GM21717 (cell line): ENCODE results near the gene CARS2.
"Not testable (repeated sequence)": the region's sequence is repeated elsewhere in the genome, so short reads cannot be mapped to it uniquely, and the experiment has no call there.

Experiments used
- ATAC-seq: cut with Tn5 transposase; IDR thresholded peaks from one replicate; pipeline ENCODE4 v1.9.1; 2021; ENCODE audit warnings: mild to moderate bottlenecking, moderate library complexity; ENCODE audit not compliant: unreplicated experiment

The CARS2 gene

DNA sequence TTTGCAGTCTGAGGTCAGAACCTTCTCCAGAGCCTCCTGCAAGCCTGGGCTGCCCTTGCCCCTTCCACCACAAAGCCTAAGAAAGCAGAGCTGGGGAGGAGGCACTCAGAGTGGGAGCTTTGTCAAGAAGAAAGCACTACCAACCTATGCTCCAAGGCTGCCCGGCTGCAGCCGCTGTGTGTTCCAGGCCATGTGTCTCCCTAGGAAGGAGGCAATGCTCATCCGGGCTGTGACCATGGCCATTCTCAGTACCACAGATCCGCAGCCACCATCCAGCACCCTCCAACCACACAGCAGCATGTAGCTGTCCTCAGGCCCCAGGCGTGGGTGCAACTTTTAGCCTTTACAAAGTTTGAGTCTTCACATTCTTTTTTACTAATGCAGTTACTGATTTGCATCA lies 22.0 kb downstream of the CARS2 start:
- no peak for ATAC-seq

DNA sequence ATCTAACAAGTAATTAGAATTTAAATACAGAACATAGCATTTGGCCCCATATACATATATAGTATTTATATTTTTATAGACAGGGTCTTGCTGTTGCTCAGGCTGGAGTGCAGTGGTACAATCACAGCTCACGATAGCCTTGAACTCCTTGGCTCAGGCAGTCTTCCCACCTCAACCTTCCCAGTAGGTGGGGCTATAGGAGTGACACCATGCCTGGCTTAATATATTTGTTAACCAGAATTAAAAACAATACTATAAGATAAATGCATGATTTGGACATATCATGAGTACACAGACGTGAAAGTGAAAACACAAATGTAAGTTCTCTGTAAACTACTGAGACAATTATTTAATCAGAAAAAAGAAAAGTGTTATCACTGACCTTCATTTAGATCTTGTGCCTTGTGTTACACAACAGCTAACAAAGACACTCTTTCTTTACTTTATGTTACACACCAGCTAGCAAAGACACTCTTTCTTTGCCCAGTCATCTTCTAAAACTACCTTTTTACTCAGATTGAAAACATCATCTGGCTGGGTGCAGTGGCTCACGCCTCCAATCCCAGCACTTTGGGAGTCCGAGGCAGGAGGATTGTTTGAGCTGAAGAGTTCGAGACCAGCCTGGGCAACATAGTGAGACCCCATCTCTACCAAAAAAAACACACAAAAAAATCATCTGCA lies 22.6 kb downstream of the CARS2 start:
- no peak for ATAC-seq

GRCh38 chr13:110682746-110683145 lies 23.2 kb downstream of the CARS2 start:
- no peak for ATAC-seq

DNA sequence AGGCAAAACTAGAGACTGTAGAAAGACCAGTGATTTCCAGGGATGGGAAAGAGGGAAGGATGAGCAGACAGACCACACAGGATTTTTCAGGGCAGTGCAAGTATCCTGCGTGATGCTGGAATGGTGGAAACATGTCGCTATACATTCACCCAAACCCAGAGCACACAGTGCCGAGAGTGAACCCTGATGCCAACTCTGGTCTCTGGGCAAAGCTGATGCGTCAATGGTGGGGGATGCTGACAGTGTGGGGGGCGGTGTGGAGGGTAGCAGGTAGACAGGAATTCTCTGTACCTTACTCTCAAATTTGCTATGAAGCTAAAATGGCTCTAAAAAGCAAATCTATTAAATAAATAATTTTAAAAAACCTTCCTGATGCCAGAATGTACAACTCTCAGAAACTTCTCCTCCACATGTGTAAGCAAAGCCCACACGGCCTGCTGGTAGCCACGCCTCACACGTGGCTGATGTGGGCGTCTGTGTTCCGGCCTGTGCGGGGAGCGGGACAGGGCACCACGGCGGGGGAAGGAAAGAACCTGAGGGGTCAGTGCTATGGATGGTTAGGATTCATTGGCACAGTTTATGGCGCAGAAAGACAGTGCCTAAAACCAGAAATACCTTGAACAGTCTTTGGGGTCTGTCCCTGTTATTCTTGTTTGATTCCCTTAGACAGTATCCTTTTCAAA lies 23.9 kb downstream of the CARS2 start:
- ATAC-seq, result no peak

DNA sequence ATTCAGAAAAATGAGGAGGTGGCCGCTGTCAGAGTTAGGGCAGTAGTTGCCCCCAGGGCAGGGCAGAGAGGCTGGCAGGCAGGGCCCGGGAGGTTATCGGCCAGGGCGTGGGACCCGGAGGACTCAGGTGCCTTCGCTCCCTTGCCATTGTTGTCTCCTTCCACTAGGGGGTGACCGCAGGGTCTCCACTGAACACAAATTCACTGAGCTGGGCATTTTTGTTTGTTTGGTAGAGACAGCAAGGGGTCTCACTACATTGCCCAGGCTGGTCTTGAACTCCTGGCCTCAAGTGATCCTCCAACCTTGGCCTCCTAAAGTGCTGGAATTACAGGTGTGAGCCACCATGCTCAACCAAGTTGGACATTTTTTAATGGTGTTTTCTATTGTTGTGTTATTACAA lies 25.1 kb downstream of the CARS2 start:
- no peak for ATAC-seq

GRCh38 chr13:110677731-110678545 lies 28.0 kb downstream of the CARS2 start:
- ATAC-seq, result no peak

GRCh38 chr13:110676595-110677587 lies 29.0 kb downstream of the CARS2 start:
- peak; percentile 87 for ATAC-seq

- ATAC-seq, result not testable (repeated sequence)
These were observed 36.1 kb downstream of the CARS2 start for GRCh38 chr13:110669814-110670213.

- ATAC-seq, result no peak
These were observed 36.9 kb downstream of the CARS2 start for GRCh38 chr13:110669036-110669435.

DNA sequence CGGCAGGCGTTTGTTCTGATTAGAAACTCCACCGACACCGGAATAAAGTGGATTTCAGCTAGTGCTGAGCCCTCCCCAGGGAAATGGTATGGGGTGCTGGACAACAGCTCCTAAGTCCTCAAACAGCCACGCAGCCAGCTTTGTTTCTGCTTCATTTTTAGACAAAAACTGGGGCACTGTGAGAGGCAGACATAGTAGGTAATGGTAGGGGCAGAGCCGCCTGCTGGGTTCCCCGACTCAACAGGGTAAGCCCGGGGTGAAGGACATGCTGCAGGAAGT lies 39.7 kb downstream of the CARS2 start:
- ATAC-seq, result no peak

- ATAC-seq, result no peak
These were observed 40.2 kb downstream of the CARS2 start for GRCh38 chr13:110665491-110666254.

GRCh38 chr13:110664673-110665072 lies 41.2 kb downstream of the CARS2 start:
- ATAC-seq, result no peak

GRCh38 chr13:110664041-110664440 lies 41.9 kb downstream of the CARS2 start:
- ATAC-seq, result no peak

DNA sequence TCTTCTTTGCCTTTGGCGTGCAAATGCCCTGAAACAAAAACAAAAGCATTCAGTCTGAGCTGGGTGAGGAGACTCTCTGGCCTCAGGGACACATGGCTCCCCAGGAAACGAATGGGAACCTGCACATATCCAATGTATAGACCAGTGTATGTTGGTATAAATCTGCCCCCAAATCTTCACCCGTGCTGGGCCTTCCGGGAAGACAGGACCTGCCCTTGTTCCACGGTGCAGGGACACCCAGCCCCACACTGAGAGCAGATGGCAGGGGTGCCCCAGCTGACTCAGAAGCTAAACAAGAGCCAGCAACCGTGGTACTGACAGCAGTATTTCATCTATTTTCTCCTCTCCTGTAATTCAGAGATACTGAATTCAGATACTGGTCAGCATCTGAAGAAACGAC lies 42.4 kb downstream of the CARS2 start:
- no peak for ATAC-seq

GRCh38 chr13:110662777-110663443 lies 43.0 kb downstream of the CARS2 start:
- no peak for ATAC-seq

- no peak for ATAC-seq
These were observed 43.8 kb downstream of the CARS2 start for GRCh38 chr13:110662091-110662490.

GRCh38 chr13:110661256-110661655 lies 44.7 kb downstream of the CARS2 start:
- ATAC-seq, result no peak

DNA sequence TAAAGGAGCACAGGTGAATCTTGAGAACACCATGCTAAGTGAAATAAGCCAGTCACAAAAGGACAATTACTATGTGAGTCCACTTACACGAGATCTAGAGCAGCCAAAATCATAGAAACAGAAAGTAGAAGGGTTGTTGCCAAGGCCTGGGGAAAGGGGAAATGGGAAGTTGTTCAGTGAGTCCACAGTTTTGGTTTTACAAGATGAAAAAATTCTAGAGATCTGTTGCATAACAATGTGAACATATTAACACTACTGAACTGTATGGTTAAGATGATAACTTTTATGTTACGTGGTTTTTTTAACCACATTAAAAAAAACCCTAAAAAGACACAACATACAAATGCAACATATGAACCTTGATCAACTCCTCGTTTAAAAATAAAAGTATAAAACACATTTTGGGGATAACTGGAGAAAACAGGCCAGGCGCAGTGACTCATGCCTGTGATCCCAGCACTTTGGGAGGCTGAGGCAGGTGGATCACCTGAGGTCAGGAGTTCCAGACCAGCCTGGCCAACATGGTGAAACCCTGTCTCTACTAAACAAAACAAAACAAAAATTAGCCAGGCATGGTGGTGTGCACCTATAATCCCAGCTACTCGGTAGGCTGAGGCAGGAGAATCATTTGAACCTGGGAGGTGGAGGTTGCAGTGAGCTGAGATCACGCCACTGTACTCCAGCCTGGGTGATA lies 47.6 kb downstream of the CARS2 start:
- ATAC-seq, result peak; percentile 97

DNA sequence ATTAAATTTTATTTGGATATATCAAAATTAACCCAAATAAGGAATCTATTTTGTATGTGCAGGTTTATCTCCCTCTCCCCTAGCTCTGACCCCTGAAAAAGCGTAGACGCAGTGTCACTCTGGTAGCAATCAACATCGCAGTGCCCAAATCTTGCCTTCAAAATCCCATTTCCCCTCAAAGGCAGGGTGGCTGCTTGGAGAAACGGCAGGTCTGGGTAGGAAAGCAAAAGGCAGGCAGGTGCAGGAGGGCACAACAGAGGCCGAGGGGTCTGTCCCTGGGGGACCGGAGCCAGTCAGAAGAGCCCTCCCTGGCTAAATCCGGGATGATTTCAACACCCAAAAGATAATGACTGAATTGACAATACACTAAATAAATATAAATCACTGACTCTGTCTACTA lies 48.7 kb downstream of the CARS2 start:
- ATAC-seq, result no peak
